ENCODE results near the gene GDF11. TPM values are rescaled to one million over a fixed set of nuclear protein-coding genes. Genes with fewer than 3 reads are reported as not detected.
A peak's percentile ranks its signal among the peaks of the same experiment; 100 is the strongest.

The GDF11 gene
- total RNA-seq, 2 donors from 2014 or later, result 8.1 to 8.6 TPM

DNA sequence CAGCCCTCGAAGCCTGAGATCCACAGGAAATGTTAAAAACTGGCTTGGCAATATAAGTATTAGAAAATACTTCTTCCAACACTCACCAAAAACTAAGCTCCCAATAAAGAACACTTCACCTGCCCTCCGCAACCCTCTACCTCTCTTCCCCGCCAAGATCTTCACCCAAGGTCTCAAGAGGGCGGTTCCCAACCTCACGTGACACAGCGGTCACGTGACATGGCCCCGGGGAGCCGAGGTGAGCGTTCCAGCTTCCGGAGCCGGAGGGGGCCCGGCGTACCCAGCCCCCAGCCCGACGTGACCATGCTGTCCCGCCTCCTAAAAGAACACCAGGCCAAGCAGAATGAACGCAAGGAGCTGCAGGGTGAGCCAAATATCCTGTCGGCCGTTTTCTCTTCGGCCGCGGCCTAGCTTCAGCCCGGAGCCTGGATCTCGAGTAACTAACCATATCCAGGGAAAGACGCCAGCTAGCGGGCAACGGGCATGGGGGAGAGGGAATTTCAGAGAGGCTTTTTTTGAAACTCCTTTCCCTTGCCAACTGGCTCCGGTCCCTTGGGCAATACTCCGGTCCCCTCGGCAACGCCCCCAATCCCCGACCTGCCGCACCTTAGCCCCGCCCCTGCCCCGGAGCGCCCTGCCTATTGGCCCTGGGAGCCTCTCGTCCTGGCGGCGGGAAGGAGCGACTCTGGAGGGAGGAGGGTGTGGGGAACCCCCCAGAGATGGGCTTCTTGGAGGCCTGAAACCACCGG is 26.9 kb upstream of the GDF11 start, which contains the start of gene BLOC1S1:
TSS of gene BLOC1S1 (plus strand) at position 214 of the 749 bp plus-strand sequence. CDS start at position 220, 6 bp downstream.
- Histone ChIP-seq H3K27me3 (no peaks in the 10 kb centered on the region), H3K4me1 (peaks cover 0 to 78% of the 10 kb centered on the region in 2 donors), H3K36me3 (no peaks in the 10 kb centered on the region), H3K27ac (peak within 1 kb of the TSS; percentile 93 to 95), H3K9me3 (no peaks in the 10 kb centered on the region), H3K4me3 (peak within 1 kb of the TSS; percentile 59 to 69)
- peak; percentile 95 for DNase-seq (ENCODE audit: low spot score)
- TF ChIP-seq, protein P1, sequence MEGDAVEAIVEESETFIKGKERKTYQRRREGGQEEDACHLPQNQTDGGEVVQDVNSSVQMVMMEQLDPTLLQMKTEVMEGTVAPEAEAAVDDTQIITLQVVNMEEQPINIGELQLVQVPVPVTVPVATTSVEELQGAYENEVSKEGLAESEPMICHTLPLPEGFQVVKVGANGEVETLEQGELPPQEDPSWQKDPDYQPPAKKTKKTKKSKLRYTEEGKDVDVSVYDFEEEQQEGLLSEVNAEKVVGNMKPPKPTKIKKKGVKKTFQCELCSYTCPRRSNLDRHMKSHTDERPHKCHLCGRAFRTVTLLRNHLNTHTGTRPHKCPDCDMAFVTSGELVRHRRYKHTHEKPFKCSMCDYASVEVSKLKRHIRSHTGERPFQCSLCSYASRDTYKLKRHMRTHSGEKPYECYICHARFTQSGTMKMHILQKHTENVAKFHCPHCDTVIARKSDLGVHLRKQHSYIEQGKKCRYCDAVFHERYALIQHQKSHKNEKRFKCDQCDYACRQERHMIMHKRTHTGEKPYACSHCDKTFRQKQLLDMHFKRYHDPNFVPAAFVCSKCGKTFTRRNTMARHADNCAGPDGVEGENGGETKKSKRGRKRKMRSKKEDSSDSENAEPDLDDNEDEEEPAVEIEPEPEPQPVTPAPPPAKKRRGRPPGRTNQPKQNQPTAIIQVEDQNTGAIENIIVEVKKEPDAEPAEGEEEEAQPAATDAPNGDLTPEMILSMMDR (IDR thresholded peaks at IDR 0.05), result no peak

DNA sequence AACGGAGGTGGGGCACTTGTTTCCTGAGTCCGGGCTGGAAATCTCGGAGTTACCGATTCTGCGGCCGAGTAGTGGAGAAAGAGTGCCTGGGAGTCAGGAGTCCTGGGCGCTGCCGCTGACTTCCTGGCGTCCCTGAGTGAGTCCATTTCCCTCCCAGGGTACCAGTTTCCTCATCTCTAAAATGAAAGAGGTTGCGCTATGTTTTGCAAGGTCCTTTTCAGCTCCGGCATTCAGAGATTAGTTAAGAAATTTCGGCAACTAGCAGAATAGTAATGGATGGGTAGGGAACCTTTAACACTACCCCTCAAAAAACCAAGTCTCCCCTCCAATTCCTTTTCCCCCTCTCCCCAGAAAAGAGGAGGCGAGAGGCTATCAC is 26.4 kb upstream of the GDF11 start:
- TF ChIP-seq, protein P1 (IDR thresholded peaks at IDR 0.05), result no peak
- Histone ChIP-seq H3K27me3 (no peaks in the 10 kb centered on the region), H3K9me3 (no peaks in the 10 kb centered on the region), H3K27ac (peak overlapping the region; percentile 93 to 95), H3K4me1 (peaks cover 0 to 84% of the 10 kb centered on the region in 2 donors), H3K4me3 (peak overlapping the region; percentile 59 to 69), H3K36me3 (no peaks in the 10 kb centered on the region)
- no peak for DNase-seq (ENCODE audit: low spot score)

DNA sequence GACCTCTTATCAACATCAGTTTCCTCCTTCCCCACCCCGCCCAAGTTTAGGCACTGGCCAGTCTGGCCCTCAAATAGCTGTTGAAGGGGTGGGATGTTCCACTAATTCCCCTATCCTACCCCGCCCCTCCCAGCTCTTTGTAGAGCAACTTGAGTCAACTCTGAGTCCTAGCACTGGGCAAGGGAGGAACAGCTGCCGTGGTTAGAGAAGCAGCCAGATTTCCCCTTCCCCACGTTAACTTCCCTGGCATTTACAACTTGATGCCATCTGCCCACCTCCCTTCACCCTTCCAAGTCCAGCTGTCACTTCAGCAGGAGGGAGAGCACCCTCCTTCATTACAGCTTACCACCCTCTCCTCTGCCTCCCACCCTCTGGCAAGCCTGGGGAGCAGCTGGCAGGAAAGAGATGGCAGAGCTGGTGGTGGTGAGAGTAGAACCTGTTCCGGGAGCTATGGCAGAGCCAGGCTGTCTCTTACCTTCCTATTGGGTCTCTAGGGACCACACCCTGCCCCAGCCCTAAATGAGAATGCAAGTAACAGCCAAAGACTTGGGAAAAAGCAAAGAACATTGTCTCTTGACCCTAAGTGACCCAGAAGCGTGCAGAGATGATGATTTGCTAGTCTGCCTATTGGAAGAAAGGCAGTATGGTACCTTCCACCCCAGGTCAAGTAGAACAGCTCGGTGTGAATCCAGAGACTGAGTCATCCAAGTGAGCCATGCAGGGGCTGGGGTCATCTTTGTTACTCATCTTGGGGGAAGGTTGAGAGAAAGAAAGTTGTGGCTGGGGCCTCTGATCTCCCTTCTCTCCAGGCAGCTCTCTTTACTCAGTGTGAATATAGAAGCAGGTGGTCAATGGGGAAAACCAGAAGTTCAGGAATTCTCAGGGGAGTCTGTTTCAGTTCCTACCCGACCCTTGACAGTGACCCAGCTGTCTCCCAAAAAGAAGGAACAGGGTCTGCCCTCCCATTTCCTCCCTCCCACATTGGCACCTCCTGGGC is 25.6 kb upstream of the GDF11 start:
- Histone ChIP-seq H3K9me3 (no peaks in the 10 kb centered on the region), H3K4me1 (peaks cover 0 to 86% of the 10 kb centered on the region in 2 donors), H3K4me3 (peak overlapping the region; percentile 59 to 69), H3K27me3 (no peaks in the 10 kb centered on the region), H3K27ac (peak overlapping the region; percentile 93 to 95), H3K36me3 (no peaks in the 10 kb centered on the region)
- no peak for DNase-seq (ENCODE audit: low spot score)
- TF ChIP-seq, protein P1 (IDR thresholded peaks at IDR 0.05), result no peak

DNA sequence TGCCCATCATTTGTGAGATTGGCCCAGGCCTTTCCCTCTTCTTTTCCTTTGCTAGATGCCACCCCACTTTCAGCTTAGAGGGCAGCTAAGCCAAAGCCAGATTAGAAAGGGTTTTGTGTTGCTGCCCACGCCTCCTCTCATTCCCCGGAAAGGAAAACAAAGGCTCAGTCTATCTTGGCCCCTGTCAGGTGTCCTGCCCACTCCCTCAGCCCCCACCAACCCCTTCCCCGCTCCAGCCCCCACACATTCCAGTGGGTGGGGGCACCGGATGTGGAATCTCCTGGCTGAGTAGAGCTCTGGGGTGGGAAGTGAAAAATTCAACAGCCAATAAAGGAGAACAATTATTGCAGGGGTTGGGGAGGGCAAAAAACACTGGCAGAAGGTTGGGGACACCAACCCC is 24.9 kb upstream of the GDF11 start:
- Histone ChIP-seq H3K9me3 (no peaks in the 10 kb centered on the region), H3K4me3 (no peak overlapping the region), H3K27ac (peak overlapping the region; percentile 93 to 95), H3K27me3 (no peaks in the 10 kb centered on the region), H3K36me3 (no peaks in the 10 kb centered on the region), H3K4me1 (peaks cover 0 to 82% of the 10 kb centered on the region in 2 donors)
- TF ChIP-seq, protein P1 (IDR thresholded peaks at IDR 0.05), result no peak
- DNase-seq (ENCODE audit: low spot score), result no peak

DNA sequence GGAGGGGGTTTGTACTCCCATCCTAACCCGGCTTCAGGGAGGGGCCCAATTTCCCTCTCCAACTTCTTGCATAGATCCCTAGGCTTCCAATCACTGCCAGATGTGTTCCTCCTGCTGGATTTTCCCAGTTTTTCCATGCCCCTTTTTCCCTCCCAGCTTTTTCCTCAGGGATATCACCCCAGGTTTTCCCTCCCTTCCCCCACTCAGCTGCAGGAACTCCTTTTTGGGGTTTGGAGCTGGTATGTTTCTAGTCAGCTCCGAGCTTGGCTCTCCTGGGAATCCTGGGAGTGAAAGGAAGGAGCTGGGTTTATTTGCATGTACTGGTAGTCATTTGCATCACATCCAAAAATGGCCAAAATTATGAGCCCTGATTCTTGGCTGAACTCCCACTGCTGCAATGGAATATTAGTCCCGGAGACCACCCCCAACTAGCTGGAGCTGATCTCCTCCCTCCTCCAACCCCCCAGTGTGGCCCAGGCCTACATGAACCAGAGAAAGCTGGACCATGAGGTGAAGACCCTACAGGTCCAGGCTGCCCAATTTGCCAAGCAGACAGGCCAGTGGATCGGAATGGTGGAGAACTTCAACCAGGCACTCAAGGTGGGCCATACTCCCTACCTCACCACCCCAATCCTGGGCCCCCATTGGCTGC is 24.2 kb upstream of the GDF11 start:
- peak overlapping the region; percentile 93 to 95 for H3K27ac ChIP-seq
- no peak overlapping the region for H3K4me3 ChIP-seq
- peaks cover 0 to 82% of the 10 kb centered on the region in 2 donors for H3K4me1 ChIP-seq
- no peaks in the 10 kb centered on the region for H3K27me3 ChIP-seq
- TF ChIP-seq, protein P1 (IDR thresholded peaks at IDR 0.05), result no peak
- no peak for DNase-seq (ENCODE audit: low spot score)
- H3K9me3 ChIP-seq, result no peaks in the 10 kb centered on the region
- peaks cover under 1% of the 10 kb centered on the region for H3K36me3 ChIP-seq

Data from right atrium auricular region (tissue), 2 donors.